Measurements from ENCODE around the gene CNP.

DNA sequence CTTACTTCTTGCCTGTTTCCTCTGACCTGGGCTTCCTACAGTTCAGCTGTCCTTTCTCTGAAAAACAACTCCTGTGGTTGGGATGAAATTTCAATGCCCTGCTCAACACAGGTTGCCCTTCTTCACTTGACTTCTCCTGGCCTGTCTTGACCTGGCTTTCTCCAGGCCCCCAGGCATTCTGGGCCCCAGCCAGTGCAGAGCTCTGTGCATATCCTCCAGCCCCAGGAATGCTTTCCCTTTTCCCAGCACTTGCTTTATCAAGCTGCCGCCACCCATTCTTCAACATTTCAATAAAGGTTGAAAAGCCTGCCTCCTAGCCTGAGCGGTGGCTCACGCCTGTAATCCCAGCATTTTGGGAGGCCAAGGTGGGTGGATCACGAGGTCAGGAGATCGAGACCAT lies 25.4 kb upstream of the CNP start:
- TF ChIP-seq, protein P1, sequence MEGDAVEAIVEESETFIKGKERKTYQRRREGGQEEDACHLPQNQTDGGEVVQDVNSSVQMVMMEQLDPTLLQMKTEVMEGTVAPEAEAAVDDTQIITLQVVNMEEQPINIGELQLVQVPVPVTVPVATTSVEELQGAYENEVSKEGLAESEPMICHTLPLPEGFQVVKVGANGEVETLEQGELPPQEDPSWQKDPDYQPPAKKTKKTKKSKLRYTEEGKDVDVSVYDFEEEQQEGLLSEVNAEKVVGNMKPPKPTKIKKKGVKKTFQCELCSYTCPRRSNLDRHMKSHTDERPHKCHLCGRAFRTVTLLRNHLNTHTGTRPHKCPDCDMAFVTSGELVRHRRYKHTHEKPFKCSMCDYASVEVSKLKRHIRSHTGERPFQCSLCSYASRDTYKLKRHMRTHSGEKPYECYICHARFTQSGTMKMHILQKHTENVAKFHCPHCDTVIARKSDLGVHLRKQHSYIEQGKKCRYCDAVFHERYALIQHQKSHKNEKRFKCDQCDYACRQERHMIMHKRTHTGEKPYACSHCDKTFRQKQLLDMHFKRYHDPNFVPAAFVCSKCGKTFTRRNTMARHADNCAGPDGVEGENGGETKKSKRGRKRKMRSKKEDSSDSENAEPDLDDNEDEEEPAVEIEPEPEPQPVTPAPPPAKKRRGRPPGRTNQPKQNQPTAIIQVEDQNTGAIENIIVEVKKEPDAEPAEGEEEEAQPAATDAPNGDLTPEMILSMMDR (IDR thresholded peaks at IDR 0.05) = no peak
- no peak for TF ChIP-seq POLR2A (IDR thresholded peaks at IDR 0.05)
